Glutamatergic neuron (in vitro differentiated cells): ENCODE results near the gene MACROD2. TPM values are rescaled to one million over a fixed set of nuclear protein-coding genes. Genes with fewer than 3 reads are reported as not detected.

Experiments
- DNase-seq: peaks from one replicate; pipeline ENCODE4 v3.0.0; 2022
- H3K27ac Mint-ChIP-seq: one replicate; pipeline ENCODE4 v1.8.0; 2020; ENCODE audit warnings: mild to moderate bottlenecking, mixed read lengths, inconsistent platforms; ENCODE audit not compliant: unreplicated experiment
- H3K27me3 Mint-ChIP-seq: one replicate; pipeline ENCODE4 v1.8.0; 2020; ENCODE audit warnings: mild to moderate bottlenecking, moderate library complexity, mixed read lengths, inconsistent platforms; ENCODE audit not compliant: unreplicated experiment
- H3K36me3 Mint-ChIP-seq: one replicate; pipeline ENCODE4 v1.8.0; 2020; ENCODE audit warnings: mild to moderate bottlenecking, mixed read lengths, inconsistent platforms; ENCODE audit not compliant: unreplicated experiment
- H3K4me1 Mint-ChIP-seq: one replicate; pipeline ENCODE4 v1.8.0; 2020; ENCODE audit warnings: mild to moderate bottlenecking, low read depth, mixed read lengths, inconsistent platforms; ENCODE audit not compliant: unreplicated experiment
- H3K4me3 Mint-ChIP-seq: one replicate; pipeline ENCODE4 v1.8.0; 2020; ENCODE audit warnings: mild to moderate bottlenecking, mixed read lengths, inconsistent platforms; ENCODE audit not compliant: unreplicated experiment
- H3K9me3 Mint-ChIP-seq: one replicate; pipeline ENCODE4 v1.8.0; 2020; ENCODE audit warnings: mild to moderate bottlenecking, moderate library complexity, mixed read lengths, inconsistent platforms; ENCODE audit not compliant: unreplicated experiment
- total RNA-seq: library from RNA; stranded (reverse); fragmentation: NEBNext Ultra II Directional; extraction: Animal tissue kit (Norgen Biotek cat#: 25700); gene quantifications from one replicate; pipeline ENCODE4 v1.2.1, GENCODE V29; 2021; ENCODE audit not compliant: unreplicated experiment
- TF ChIP-seq, protein P1 (sequence below): fragments of 200-600 bp; sonication (generic); IDR thresholded peaks from one replicate; pipeline ENCODE4 v1.5.0; 2021; ENCODE audit not compliant: partially characterized antibody, unreplicated experiment

Gene MACROD2
- total RNA-seq, 1 donor from 2014 or later, result 8.7 TPM

DNA sequence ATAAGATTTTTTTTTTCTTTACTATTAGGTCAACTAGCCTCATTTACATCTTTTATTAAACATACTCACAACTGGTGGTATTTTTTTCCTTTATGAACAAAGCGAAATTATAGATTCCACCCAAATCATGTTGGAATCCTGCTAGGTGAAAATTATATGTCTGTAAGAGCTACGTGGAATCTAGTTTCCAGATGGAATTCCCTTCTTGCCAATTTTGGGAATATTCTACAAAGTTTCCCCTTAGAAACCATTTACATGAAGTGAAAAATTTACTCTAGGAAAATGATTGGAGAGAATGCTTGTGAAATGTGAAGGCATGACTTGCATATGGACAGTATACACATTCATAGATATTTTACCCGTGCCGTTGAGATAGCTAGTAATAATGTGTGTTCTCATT is 1466.6 kb downstream of the MACROD2 start:
- Mint-ChIP-seq H3K27me3 (no peaks in the 10 kb centered on the region), H3K4me3 (no peak overlapping the region), H3K4me1 (no peaks in the 10 kb centered on the region), H3K36me3 (no peaks in the 10 kb centered on the region), H3K9me3 (no peaks in the 10 kb centered on the region), H3K27ac (no peak overlapping the region)
- TF ChIP-seq, protein P1, sequence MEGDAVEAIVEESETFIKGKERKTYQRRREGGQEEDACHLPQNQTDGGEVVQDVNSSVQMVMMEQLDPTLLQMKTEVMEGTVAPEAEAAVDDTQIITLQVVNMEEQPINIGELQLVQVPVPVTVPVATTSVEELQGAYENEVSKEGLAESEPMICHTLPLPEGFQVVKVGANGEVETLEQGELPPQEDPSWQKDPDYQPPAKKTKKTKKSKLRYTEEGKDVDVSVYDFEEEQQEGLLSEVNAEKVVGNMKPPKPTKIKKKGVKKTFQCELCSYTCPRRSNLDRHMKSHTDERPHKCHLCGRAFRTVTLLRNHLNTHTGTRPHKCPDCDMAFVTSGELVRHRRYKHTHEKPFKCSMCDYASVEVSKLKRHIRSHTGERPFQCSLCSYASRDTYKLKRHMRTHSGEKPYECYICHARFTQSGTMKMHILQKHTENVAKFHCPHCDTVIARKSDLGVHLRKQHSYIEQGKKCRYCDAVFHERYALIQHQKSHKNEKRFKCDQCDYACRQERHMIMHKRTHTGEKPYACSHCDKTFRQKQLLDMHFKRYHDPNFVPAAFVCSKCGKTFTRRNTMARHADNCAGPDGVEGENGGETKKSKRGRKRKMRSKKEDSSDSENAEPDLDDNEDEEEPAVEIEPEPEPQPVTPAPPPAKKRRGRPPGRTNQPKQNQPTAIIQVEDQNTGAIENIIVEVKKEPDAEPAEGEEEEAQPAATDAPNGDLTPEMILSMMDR, result no peak
- no peak for DNase-seq

DNA sequence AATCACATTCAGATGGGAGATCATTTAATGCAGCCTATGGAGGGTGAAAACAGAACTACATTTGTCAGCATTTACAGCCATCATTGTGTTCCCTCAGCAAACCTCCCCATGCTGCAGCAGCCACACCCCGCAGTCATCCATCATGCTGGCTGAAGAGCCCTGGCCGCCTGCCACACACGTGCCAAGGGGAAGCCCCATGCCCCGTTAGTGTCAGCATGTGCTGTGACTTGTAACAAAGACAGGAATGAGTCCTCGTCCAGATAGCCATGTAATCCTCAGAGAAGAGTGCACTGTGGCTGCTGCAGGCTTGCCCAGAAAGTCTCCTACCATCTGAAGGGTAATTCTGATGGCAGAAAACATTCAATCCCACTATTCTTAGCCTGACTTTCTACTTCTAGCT is 1480.2 kb downstream of the MACROD2 start:
- TF ChIP-seq, protein P1, result no peak
- no peaks in the 10 kb centered on the region for H3K36me3 Mint-ChIP-seq
- no peaks in the 10 kb centered on the region for H3K4me1 Mint-ChIP-seq
- H3K27ac Mint-ChIP-seq, result no peak overlapping the region
- no peaks in the 10 kb centered on the region for H3K9me3 Mint-ChIP-seq
- H3K4me3 Mint-ChIP-seq, result no peak overlapping the region
- no peaks in the 10 kb centered on the region for H3K27me3 Mint-ChIP-seq
- DNase-seq, result no peak

DNA sequence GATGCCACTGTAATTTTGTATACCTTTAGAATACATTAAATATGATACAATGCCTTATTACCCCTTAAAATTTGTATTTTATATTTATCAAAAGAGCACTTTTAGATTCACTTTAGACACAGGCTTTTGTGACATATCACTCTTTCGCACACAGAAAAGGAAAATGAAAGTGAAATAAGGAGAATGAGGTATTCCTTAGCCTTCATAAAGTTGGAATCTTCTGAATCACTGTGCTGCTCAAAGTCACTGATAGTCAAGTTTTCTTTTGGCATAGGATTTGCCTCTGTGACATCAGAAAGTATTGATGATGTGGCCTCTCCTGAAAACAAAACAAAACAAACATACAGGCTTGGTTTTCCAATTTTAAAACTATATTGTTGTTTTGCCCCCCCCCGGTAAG is 1480.9 kb downstream of the MACROD2 start:
- TF ChIP-seq, protein P1, result no peak
- Mint-ChIP-seq H3K36me3 (no peaks in the 10 kb centered on the region), H3K4me3 (no peak overlapping the region), H3K4me1 (no peaks in the 10 kb centered on the region), H3K27ac (no peak overlapping the region), H3K27me3 (no peaks in the 10 kb centered on the region), H3K9me3 (no peaks in the 10 kb centered on the region)
- no peak for DNase-seq

DNA sequence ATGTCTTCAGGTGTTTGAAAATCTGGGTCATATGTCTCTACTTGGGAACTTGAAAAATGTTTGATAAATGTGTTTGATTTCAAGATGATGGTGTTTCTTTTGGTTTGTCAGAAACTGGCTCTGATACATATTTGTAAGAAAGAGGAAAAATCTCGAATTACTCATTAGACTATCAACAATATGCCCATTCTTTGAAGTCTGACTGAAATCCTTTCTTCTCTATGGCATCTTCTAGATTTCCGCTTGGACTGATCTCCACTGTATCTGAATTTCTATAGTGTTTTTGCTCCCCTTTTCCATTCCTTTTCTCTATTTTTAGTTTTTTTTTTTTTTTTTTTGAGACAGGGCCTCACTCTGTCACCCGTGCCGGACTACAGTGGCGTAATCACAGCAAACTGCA is 1481.5 kb downstream of the MACROD2 start:
- TF ChIP-seq, protein P1, result no peak
- H3K4me3 Mint-ChIP-seq, result no peak overlapping the region
- no peak overlapping the region for H3K27ac Mint-ChIP-seq
- no peak for DNase-seq
- no peaks in the 10 kb centered on the region for H3K36me3 Mint-ChIP-seq
- no peaks in the 10 kb centered on the region for H3K4me1 Mint-ChIP-seq
- no peaks in the 10 kb centered on the region for H3K9me3 Mint-ChIP-seq
- H3K27me3 Mint-ChIP-seq, result no peaks in the 10 kb centered on the region

DNA sequence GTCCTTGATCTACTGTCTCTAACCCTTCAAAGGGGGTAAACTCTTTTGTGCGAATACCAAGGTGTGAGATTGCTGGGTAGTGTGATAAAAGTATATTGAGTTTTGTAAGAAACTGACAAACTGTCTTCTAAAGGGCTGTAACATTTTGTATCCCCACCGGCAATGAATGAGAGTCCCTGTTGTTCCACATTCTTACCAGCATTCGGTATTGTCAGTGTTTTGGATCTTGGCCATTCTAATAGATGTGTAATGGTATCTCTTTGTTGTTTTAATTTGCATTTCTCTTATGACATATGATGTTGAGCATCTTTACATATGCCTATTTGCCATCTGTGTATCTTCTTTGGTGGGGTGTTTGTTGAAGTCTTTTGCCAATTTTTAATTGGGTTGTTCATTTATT is 1487.2 kb downstream of the MACROD2 start:
- Mint-ChIP-seq H3K4me3 (no peak overlapping the region), H3K27me3 (no peaks in the 10 kb centered on the region)

More for the DNA sequence above, 1487.2 kb downstream of the MACROD2 start:
- Mint-ChIP-seq H3K36me3 (no peaks in the 10 kb centered on the region), H3K27ac (no peak overlapping the region), H3K4me1 (no peaks in the 10 kb centered on the region), H3K9me3 (peaks cover 2% of the 10 kb centered on the region)
- TF ChIP-seq, protein P1, result no peak
- no peak for DNase-seq
